OCI-LY3 (cell line): ENCODE results near the gene SLC2A8.

Experiments used
- H2AFZ ChIP-seq: fragments of 200-600, 300-600 bp; shearing (Covaris generic); 2 replicates; pipeline ENCODE4 v1.6.0; 2014; ENCODE audit warnings: antibody characterized with exemption, low read depth, low read length
- H3K27ac ChIP-seq: fragments of 200-600, 300-600 bp; sonication (generic); 2 replicates; pipeline ENCODE4 v1.5.1; 2014; ENCODE audit warnings: mild to moderate bottlenecking, low read length, moderate library complexity, mixed read lengths
- H3K27me3 ChIP-seq: fragments of 200-600, 300-600 bp; sonication (generic); 2 replicates; pipeline ENCODE4 v1.6.1; 2014; ENCODE audit warnings: low read depth, low read length, mixed read lengths
- H3K36me3 ChIP-seq: fragments of 200-600, 300-600 bp; sonication (generic); replicated peaks from 2 replicates; pipeline ENCODE3; 2014; ENCODE audit warnings: low read depth, low read length, mixed read lengths
- H3K4me1 ChIP-seq: fragments of 300-600, 200-600 bp; sonication (generic); 2 replicates; pipeline ENCODE4 v1.6.1; 2014; ENCODE audit warnings: low read length, mixed read lengths
- H3K4me2 ChIP-seq: fragments of 200-600, 300-600 bp; sonication (generic); 2 replicates; pipeline ENCODE4 v1.6.1; 2014; ENCODE audit warnings: low read length, mixed read lengths
- H3K4me3 ChIP-seq: fragments of 300-600, 200-600 bp; sonication (generic); 2 replicates; pipeline ENCODE4 v1.5.1; 2014; ENCODE audit warnings: antibody characterized with exemption, mild to moderate bottlenecking, low read length, moderate library complexity
- H3K79me2 ChIP-seq: fragments of 300-600, 200-600 bp; shearing (Covaris generic); 2 replicates; pipeline ENCODE4 v1.6.1; 2014; ENCODE audit warnings: mild to moderate bottlenecking, low read length, mixed read lengths
- H3K9ac ChIP-seq: fragments of 300-600, 200-600 bp; shearing (Covaris generic); 2 replicates; pipeline ENCODE4 v1.6.0; 2014; ENCODE audit warnings: mild to moderate bottlenecking, low read length, moderate library complexity
- H3K9me3 ChIP-seq: fragments of 200-600, 300-600 bp; shearing (Covaris generic); 2 replicates; pipeline ENCODE4 v1.6.1; 2014; ENCODE audit warnings: low read length, mixed read lengths; ENCODE audit not compliant: insufficient read depth
- H4K20me1 ChIP-seq: fragments of 200-600, 300-600 bp; sonication (generic); 2 replicates; pipeline ENCODE4 v1.6.1; 2016; ENCODE audit warnings: low read length, mixed read lengths; ENCODE audit not compliant: insufficient read depth
- CTCF ChIP-seq: fragments of 200-600, 300-600 bp; sonication (generic); IDR thresholded peaks from 2 replicates; pipeline ENCODE4 v1.5.1; 2014; ENCODE audit warnings: antibody characterized with exemption, low read length, low read depth
- EZH2phosphoT487 ChIP-seq: fragments of 200-600 bp; shearing (Covaris generic); IDR thresholded peaks from 2 replicates; pipeline ENCODE4 v1.6.1; 2018; ENCODE audit warnings: antibody characterized with exemption, mixed run types, low read depth

Gene SLC2A8

GRCh38 chr9:127369428-127369827 lies 27.5 kb upstream of the SLC2A8 start:
- Histone ChIP-seq H3K9me3 (no peaks in the 10 kb centered on the region), H3K9ac (no peak overlapping the region), H3K27ac (no peak overlapping the region), H3K27me3 (no peaks in the 10 kb centered on the region), H3K79me2 (no peaks in the 10 kb centered on the region), H3K4me1 (no peaks in the 10 kb centered on the region), H3K4me2 (no peak overlapping the region), H3K36me3 (no peaks in the 10 kb centered on the region), H2AFZ (no peak overlapping the region), H4K20me1 (no peaks in the 10 kb centered on the region), H3K4me3 (no peak overlapping the region)
- no peak for TF ChIP-seq CTCF
- TF ChIP-seq EZH2phosphoT487 = no peak

- Histone ChIP-seq H3K36me3 (no peaks in the 10 kb centered on the region), H3K27me3 (no peaks in the 10 kb centered on the region), H3K4me2 (no peak overlapping the region), H3K27ac (no peak overlapping the region), H4K20me1 (no peaks in the 10 kb centered on the region), H3K79me2 (no peaks in the 10 kb centered on the region), H2AFZ (no peak overlapping the region), H3K4me1 (no peaks in the 10 kb centered on the region), H3K9me3 (no peaks in the 10 kb centered on the region), H3K9ac (no peak overlapping the region), H3K4me3 (no peak overlapping the region)
- TF ChIP-seq CTCF = no peak
- no peak for TF ChIP-seq EZH2phosphoT487
These were observed 26.8 kb upstream of the SLC2A8 start for GRCh38 chr9:127370147-127370579.

- Histone ChIP-seq H3K9me3 (no peaks in the 10 kb centered on the region), H3K27ac (no peak overlapping the region), H3K79me2 (no peaks in the 10 kb centered on the region), H3K36me3 (no peaks in the 10 kb centered on the region), H3K4me2 (no peak overlapping the region), H4K20me1 (no peaks in the 10 kb centered on the region), H3K9ac (no peak overlapping the region), H2AFZ (no peak overlapping the region), H3K4me3 (no peak overlapping the region), H3K4me1 (no peaks in the 10 kb centered on the region), H3K27me3 (no peaks in the 10 kb centered on the region)
- TF ChIP-seq CTCF = no peak
- TF ChIP-seq EZH2phosphoT487 = no peak
These were observed 26.0 kb upstream of the SLC2A8 start for GRCh38 chr9:127370672-127371648.

- Histone ChIP-seq H3K4me3 (no peak overlapping the region), H3K27me3 (no peaks in the 10 kb centered on the region), H3K4me1 (no peaks in the 10 kb centered on the region), H3K9me3 (no peaks in the 10 kb centered on the region), H3K36me3 (no peaks in the 10 kb centered on the region), H2AFZ (no peak overlapping the region), H3K79me2 (no peaks in the 10 kb centered on the region), H3K4me2 (no peak overlapping the region), H3K27ac (no peak overlapping the region), H4K20me1 (no peaks in the 10 kb centered on the region), H3K9ac (no peak overlapping the region)
- TF ChIP-seq CTCF = no peak
- TF ChIP-seq EZH2phosphoT487 = no peak
These were observed 16.5 kb upstream of the SLC2A8 start for GRCh38 chr9:127380479-127380878.
